H1 (cell line): ENCODE data around the gene PROM2. TPM values are rescaled to one million over a fixed set of nuclear protein-coding genes. Genes with fewer than 3 reads are reported as not detected.

Experiments used
- CHD2 ChIP-seq: IDR thresholded peaks from 2 replicates; pipeline ENCODE4 v1.6.1; 2012; ENCODE audit warnings: low read length, improper control_type of control experiment
- polyA plus RNA-seq, 7 experiments: library from polyadenylated mRNA; depleted of rRNA in 3 of 7; stranded (reverse) in 5 of 7; unstranded in 2 of 7; fragments of >200 nt in 5 of 7; fragments of 200-250 nt in 2 of 7; gene quantifications; 1 replicate in 5 of 7; 2 replicates in 1 of 7; 4 replicates in 1 of 7; pipeline versions ENCODE4 v1.2.1 to v1.2.3, GENCODE V29; 2011 to 2013; ENCODE audit warnings: missing spikeins in 2 of 7, mixed read lengths in 2 of 7
- total RNA-seq: library from RNA; stranded (reverse); fragmentation: NEBNext Ultra II Directional; extraction: Animal tissue kit (Norgen Biotek cat#: 25700); gene quantifications from 2 replicates; pipeline ENCODE4 v1.2.1, GENCODE V29; 2021

Gene PROM2
- total and polyA plus RNA-seq, 2 of the 8 experiments (the other 6 are each of a cell fraction or from before 2014, with no cell fraction given) = 1.6 to 3.8 TPM

DNA sequence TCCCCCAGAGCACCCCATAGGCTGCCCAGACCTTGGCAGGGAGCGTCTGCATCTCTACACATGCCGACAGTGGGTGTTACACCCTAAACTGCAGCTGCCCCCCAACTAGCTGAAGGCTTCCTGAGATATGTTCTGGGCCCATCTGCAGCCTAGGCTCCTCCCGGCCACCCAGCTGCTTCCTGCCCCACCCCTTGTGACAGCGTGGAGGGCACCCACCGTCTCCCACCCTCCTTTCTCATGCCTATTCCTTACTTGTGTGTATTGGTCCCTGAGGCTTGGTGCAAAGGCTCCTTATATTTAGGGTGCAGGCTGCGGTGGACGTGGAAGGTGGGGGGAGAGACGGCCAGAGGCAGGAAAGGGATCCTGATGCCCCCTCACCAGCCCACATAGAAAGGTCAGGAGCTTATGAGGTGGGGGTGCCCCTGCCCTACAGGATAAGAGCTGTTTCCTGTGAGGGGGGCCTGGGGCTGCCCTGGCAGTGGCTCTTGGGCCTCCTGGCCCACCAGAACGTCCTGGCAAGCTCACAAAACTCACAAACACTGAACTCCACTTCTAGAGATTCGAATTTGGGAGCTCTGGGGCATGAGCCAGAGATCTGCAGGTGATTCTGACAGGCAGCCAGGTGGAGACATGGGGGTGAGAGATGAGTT lies 7.3 kb upstream of the PROM2 start (continued):
- TF ChIP-seq CHD2 = no peak
- TF ChIP-seq, all 59 proteins: peak for 0
